Osteoblast (primary cell): ENCODE measurements around the gene SRPRB. TPM values are rescaled to one million over a fixed set of nuclear protein-coding genes. Genes with fewer than 3 reads are reported as not detected.

ENCODE experiments used
- DNase-seq: peaks from one replicate; pipeline ENCODE4 v3.0.0; 2011; ENCODE audit warnings: low spot score, mixed read lengths; ENCODE audit not compliant: insufficient read length; ENCODE audit errors: missing footprints
- H2AFZ ChIP-seq: 2 replicates; pipeline ENCODE4 v1.6.0; 2011; ENCODE audit warnings: mild to moderate bottlenecking, low read length
- H3K27ac ChIP-seq: 2 replicates; pipeline ENCODE4 v1.5.1; 2011; ENCODE audit warnings: mild to moderate bottlenecking, low read depth, low read length, moderate library complexity
- H3K27me3 ChIP-seq: 2 replicates; pipeline ENCODE4 v1.6.0; 2012; ENCODE audit warnings: mild to moderate bottlenecking, control low read depth, inconsistent platforms, low read length, moderate library complexity; ENCODE audit not compliant: insufficient read depth
- H3K36me3 ChIP-seq: 2 replicates; pipeline ENCODE4 v1.5.1; 2011; ENCODE audit warnings: mild to moderate bottlenecking, low read length, control low read depth, moderate library complexity; ENCODE audit not compliant: insufficient read depth
- H3K4me1 ChIP-seq: 2 replicates; pipeline ENCODE4 v1.5.1; 2011; ENCODE audit warnings: mild to moderate bottlenecking, low read length, control low read depth, moderate library complexity; ENCODE audit not compliant: insufficient read depth
- H3K4me2 ChIP-seq: 2 replicates; pipeline ENCODE4 v1.6.0; 2011; ENCODE audit warnings: mild to moderate bottlenecking, low read length; ENCODE audit not compliant: insufficient read depth
- H3K4me3 ChIP-seq: fragments of 200-600 bp; sonication (generic); 3 replicates; pipeline ENCODE4 v1.5.1; 2012; ENCODE audit warnings: mild to moderate bottlenecking, low read length, inconsistent platforms; ENCODE audit not compliant: insufficient read depth
- H3K79me2 ChIP-seq: 2 replicates; pipeline ENCODE4 v1.6.0; 2012; ENCODE audit warnings: mild to moderate bottlenecking, low read length, control low read depth, inconsistent platforms; ENCODE audit not compliant: insufficient read depth
- H3K9me3 ChIP-seq: 2 replicates; pipeline ENCODE4 v1.5.1; 2011; ENCODE audit warnings: low read depth, low read length, control low read depth
- H4K20me1 ChIP-seq: 2 replicates; pipeline ENCODE4 v1.6.0; 2012; ENCODE audit warnings: mild to moderate bottlenecking, low read length, control low read depth; ENCODE audit not compliant: insufficient read depth
- CTCF ChIP-seq: IDR thresholded peaks from 2 replicates; pipeline ENCODE4 v1.5.1; 2011; ENCODE audit warnings: mild to moderate bottlenecking, low read depth, low read length, moderate library complexity; ENCODE audit errors: extremely low read depth
- total RNA-seq: library from RNA; depleted of rRNA; stranded (reverse); fragments of >200 nt; gene quantifications from 2 replicates; pipeline ENCODE4 v1.2.3, GENCODE V29; 2012

Gene SRPRB
- total RNA-seq, 1 donor: 80.3 TPM

- no peak for TF ChIP-seq CTCF
- no peaks in the 10 kb centered on the region for H3K27me3 ChIP-seq
These were observed 19.4 kb downstream of the SRPRB start for GRCh38 chr3:133824961-133825485.

GRCh38 chr3:133825969-133826727, 20.5 kb downstream of the SRPRB start:
- TF ChIP-seq CTCF: no peak
- Histone ChIP-seq H3K4me3 (no peak overlapping the region), H3K4me2 (no peak overlapping the region), H2AFZ (no peak overlapping the region), H3K9me3 (no peaks in the 10 kb centered on the region), H3K27ac (no peak overlapping the region), H4K20me1 (peaks cover 20% of the 10 kb centered on the region), H3K36me3 (peaks cover 33% of the 10 kb centered on the region), H3K4me1 (peaks cover 8% of the 10 kb centered on the region), H3K79me2 (peaks cover 4% of the 10 kb centered on the region), H3K27me3 (no peaks in the 10 kb centered on the region)
- no peak for DNase-seq

More at GRCh38 chr3:133824961-133825485, 19.4 kb downstream of the SRPRB start:
- Histone ChIP-seq H3K27ac (no peak overlapping the region), H3K36me3 (peaks cover 44% of the 10 kb centered on the region), H3K4me3 (no peak overlapping the region), H3K9me3 (no peaks in the 10 kb centered on the region), H4K20me1 (peaks cover 23% of the 10 kb centered on the region), H3K4me1 (peaks cover 8% of the 10 kb centered on the region), H2AFZ (no peak overlapping the region), H3K79me2 (peaks cover 4% of the 10 kb centered on the region), H3K4me2 (no peak overlapping the region)
- DNase-seq: no peak

GRCh38 chr3:133827136-133827535, 21.5 kb downstream of the SRPRB start:
- no peak overlapping the region for H3K27ac ChIP-seq
- peaks cover 10% of the 10 kb centered on the region for H4K20me1 ChIP-seq
- H3K36me3 ChIP-seq: peaks cover 23% of the 10 kb centered on the region
- no peak for DNase-seq
- no peak for TF ChIP-seq CTCF
- H3K9me3 ChIP-seq: no peaks in the 10 kb centered on the region
- H3K27me3 ChIP-seq: no peaks in the 10 kb centered on the region
- no peak overlapping the region for H3K4me3 ChIP-seq
- H3K4me1 ChIP-seq: no peaks in the 10 kb centered on the region
- peaks cover 1% of the 10 kb centered on the region for H3K79me2 ChIP-seq
- H3K4me2 ChIP-seq: no peak overlapping the region
- no peak overlapping the region for H2AFZ ChIP-seq

- Histone ChIP-seq H4K20me1 (peaks cover 5% of the 10 kb centered on the region), H3K79me2 (no peaks in the 10 kb centered on the region)
- no peak for TF ChIP-seq CTCF
These were observed 22.1 kb downstream of the SRPRB start for GRCh38 chr3:133827684-133828083.

More at GRCh38 chr3:133827684-133828083, 22.1 kb downstream of the SRPRB start:
- Histone ChIP-seq H3K27me3 (no peaks in the 10 kb centered on the region), H3K36me3 (peaks cover 17% of the 10 kb centered on the region), H3K4me2 (no peak overlapping the region), H3K27ac (no peak overlapping the region), H3K4me3 (no peak overlapping the region), H3K4me1 (no peaks in the 10 kb centered on the region), H3K9me3 (no peaks in the 10 kb centered on the region), H2AFZ (no peak overlapping the region)
- no peak for DNase-seq
